ENCODE data around the gene DDX10. TPM values are rescaled to one million over a fixed set of nuclear protein-coding genes. Genes with fewer than 3 reads are reported as not detected.

The DDX10 gene
- total RNA-seq, 4 donors from 2014 or later: 8.8 to 27.7 (median 14.6) TPM

- no peak for TF ChIP-seq CTCF (IDR thresholded peaks at IDR 0.05; ENCODE audit: low read depth)
Measured at GRCh38 chr11:108698844-108699642, 34.2 kb downstream of the DDX10 start.

DNA sequence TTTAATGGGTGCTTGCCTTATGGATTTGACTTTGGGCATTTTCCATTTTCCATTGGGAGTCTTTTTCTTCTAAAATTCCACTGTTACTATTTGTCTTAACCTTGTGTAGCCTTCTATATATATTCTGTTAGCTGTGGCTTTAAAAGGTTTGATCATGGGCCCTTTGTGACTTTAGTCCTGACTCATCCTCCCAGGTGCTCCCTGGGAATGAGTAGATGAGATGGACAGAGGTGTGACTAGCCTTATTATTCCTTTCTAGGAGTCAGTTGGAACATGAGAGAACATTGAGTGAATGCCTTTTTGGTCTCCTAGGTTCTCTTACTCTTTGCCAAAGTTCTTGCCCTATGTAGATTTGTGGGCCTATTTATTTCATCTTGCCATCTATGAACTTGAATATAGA, 39.0 kb downstream of the DDX10 start:
- TF ChIP-seq CTCF (IDR thresholded peaks at IDR 0.05; ENCODE audit: low read depth): no peak

- no peak for TF ChIP-seq CTCF (IDR thresholded peaks at IDR 0.05; ENCODE audit: low read depth)
Measured at GRCh38 chr11:108705061-108705460, 40.2 kb downstream of the DDX10 start.

GRCh38 chr11:108708173-108708572, 43.3 kb downstream of the DDX10 start:
- no peak for TF ChIP-seq CTCF (IDR thresholded peaks at IDR 0.05; ENCODE audit: low read depth)

DNA sequence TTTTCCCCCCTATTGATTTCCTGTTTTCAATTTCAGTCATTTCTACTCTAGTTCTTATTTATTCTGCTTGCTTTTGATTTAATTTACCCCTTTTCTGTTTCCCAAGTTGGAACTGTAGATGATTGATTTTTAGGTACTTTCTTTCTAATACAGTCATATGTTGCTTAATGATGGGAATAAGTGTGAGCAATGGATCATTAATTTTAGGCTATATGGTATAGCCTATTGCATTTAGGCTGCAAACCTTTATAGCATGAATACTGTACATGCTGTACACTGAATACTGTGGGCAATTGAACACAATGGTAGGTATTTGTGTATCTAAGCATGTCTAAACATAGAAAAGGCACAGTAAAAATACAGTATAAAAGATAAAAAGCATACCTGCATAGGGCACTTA, 44.9 kb downstream of the DDX10 start:
- no peak for TF ChIP-seq CTCF (IDR thresholded peaks at IDR 0.05; ENCODE audit: low read depth)

DNA sequence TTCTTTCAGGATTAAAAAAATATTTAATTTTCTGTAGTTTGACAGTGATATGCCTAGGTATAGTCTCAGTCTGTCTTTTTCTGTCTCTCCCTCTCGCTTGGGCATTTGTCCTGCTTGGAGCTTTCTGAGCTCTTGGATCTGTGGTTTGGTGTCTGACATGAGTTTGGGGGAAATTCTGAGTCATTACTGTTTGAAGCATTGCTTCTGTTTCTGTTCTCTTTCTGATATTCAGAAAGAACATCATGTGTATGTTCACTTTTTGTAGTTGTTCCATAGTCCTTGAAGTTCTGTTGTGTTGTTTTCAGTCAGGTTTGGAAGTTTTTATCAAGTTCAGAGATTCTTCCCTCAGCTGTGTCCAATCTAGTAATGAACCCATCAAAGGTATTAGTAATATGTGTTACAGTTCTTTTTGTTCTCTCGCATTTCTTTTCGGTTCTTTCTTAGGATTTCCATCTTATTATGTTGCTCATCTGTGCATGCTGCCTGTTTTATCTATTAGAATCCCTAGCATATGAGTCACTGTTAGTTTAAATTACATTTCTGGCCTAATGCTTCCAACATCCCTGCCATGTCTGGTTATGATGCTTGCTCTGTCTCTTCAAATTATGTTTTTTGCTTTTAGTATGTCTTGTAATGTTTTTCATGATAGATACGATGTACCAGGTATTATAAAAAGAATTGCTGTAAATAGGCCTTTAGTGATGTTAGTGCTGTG, 48.4 kb downstream of the DDX10 start:
- no peak for TF ChIP-seq CTCF (IDR thresholded peaks at IDR 0.05; ENCODE audit: low read depth)

DNA sequence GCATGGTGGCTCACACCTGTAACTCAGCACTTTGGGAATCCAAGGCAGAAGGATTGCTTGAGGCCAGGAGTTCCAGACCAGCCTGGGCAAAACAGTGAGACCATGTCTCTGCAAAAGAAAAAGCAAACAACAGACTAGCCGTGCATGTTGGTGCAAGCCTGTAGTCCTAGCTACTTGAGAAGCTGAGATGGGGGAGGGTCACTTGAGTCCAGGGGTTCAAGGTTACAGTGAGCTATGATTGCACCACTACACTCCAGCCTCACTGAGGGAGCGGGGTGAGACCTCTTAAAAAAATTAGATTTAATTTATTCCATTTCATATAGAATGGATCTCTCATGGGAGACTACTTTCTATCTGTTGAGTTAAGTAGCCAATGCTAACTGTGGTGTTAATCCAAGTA, 50.4 kb downstream of the DDX10 start:
- no peak for TF ChIP-seq CTCF (IDR thresholded peaks at IDR 0.05; ENCODE audit: low read depth)
